ENCODE results near the gene ENDOV.

- no peak for TF ChIP-seq EZH2phosphoT487 (IDR thresholded peaks at IDR 0.05)
- TF ChIP-seq, protein P1, sequence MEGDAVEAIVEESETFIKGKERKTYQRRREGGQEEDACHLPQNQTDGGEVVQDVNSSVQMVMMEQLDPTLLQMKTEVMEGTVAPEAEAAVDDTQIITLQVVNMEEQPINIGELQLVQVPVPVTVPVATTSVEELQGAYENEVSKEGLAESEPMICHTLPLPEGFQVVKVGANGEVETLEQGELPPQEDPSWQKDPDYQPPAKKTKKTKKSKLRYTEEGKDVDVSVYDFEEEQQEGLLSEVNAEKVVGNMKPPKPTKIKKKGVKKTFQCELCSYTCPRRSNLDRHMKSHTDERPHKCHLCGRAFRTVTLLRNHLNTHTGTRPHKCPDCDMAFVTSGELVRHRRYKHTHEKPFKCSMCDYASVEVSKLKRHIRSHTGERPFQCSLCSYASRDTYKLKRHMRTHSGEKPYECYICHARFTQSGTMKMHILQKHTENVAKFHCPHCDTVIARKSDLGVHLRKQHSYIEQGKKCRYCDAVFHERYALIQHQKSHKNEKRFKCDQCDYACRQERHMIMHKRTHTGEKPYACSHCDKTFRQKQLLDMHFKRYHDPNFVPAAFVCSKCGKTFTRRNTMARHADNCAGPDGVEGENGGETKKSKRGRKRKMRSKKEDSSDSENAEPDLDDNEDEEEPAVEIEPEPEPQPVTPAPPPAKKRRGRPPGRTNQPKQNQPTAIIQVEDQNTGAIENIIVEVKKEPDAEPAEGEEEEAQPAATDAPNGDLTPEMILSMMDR (IDR thresholded peaks at IDR 0.05) = no peak
- no peak for TF ChIP-seq EZH2 (IDR thresholded peaks at IDR 0.05)
Measured at GRCh38 chr17:80433916-80434666, 19.1 kb downstream of the ENDOV start.
